ENCODE measurements around the gene PIH1D1.
A peak's percentile ranks its signal among the peaks of the same experiment; 100 is the strongest.

Gene PIH1D1

DNA sequence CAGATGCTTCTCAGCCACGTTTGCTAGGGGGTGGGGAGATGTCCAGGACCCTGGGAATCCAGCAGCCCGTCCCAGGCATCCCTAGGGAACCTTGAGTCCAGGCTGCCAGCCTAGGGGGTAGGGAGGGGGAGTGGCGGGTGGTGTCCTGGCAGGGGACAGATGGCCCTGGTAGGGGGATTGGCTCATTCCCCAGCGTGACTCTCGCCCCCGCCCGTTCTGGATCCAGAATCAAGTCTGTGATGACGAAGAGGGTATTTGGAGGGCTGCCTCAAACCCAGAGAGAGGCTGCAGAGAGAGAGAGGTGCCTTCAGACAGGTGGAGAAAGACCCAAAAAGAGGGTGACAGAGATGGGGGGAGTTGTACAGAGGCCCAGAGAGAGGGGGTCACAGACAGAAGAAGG is 14.4 kb downstream of the PIH1D1 start:
- in situ Hi-C loops (cut with MboI; ENCODE audit: low sequenced_read_pairs, unreplicated experiment) = loop anchor here (25.0 kb wide), 1 partner anchor 175 kb away; no protein-coding TSS in a partner anchor
- TF ChIP-seq, protein P1, sequence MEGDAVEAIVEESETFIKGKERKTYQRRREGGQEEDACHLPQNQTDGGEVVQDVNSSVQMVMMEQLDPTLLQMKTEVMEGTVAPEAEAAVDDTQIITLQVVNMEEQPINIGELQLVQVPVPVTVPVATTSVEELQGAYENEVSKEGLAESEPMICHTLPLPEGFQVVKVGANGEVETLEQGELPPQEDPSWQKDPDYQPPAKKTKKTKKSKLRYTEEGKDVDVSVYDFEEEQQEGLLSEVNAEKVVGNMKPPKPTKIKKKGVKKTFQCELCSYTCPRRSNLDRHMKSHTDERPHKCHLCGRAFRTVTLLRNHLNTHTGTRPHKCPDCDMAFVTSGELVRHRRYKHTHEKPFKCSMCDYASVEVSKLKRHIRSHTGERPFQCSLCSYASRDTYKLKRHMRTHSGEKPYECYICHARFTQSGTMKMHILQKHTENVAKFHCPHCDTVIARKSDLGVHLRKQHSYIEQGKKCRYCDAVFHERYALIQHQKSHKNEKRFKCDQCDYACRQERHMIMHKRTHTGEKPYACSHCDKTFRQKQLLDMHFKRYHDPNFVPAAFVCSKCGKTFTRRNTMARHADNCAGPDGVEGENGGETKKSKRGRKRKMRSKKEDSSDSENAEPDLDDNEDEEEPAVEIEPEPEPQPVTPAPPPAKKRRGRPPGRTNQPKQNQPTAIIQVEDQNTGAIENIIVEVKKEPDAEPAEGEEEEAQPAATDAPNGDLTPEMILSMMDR (IDR thresholded peaks at IDR 0.05; ENCODE audit: borderline replicate concordance, control extremely low read depth, extremely low read depth, insufficient read depth, missing control alignments) = no peak
- no peak for DNase-seq (ENCODE audit: low spot score)

DNA sequence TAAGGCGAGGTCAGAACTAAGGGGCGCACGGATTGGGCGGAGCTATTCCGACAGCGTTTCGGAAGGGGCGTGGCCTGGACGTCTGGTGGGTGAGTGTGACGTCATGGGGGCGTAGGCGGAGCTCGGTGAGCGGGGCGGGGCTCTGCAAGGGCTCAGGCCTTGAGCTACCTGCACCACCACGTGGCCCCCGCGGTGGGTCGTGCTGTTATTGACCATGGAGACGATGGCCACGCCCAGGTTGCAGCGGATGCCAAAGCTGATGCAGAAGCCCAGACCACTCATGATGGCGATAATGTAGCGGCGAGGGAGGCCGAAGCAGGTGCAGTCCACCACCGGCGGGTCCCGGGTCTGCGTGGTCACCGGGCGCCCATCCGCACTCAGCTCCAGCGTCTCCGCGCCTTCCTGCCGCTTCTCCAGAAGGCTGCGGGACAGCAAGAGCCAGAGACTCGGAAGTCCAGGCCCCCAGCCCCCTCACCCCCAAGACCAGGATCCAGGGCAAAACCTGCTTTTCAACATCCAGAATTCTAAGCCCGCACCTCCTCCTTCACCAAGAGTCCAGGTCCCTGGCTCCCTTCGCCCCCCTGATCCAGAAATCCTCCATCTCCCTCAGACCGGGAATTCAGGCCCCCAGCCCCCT is 15.1 kb downstream of the PIH1D1 start:
- in situ Hi-C loops (cut with MboI; ENCODE audit: low sequenced_read_pairs, unreplicated experiment) = loop anchor here (25.0 kb wide), 1 partner anchor 174 kb away; no protein-coding TSS in a partner anchor
- peak; percentile 68 for DNase-seq (ENCODE audit: low spot score)

DNA sequence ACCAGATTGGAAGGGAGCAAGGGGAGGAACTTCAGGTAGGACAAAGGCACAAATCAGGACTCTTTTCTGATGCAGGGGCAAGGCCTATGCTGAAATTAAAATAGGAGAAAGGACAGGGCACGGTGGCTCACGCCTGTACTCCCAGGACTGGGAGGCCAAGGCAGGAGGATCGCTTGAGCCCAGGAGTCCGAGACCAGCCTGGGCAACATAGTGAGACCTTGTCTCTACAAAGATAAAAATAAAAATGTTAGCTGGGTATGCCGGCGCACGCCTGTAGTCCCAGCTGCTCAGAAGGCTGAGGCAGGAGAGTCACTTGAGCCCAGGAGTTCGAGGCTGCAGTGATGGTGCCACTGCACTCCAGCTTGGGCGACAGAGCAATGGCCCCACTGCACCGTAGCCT is 15.9 kb downstream of the PIH1D1 start:
- TF ChIP-seq, protein P1 (IDR thresholded peaks at IDR 0.05; ENCODE audit: borderline replicate concordance, control extremely low read depth, extremely low read depth, insufficient read depth, missing control alignments) = no peak
- in situ Hi-C loops (cut with MboI; ENCODE audit: low sequenced_read_pairs, unreplicated experiment) = loop anchor here (25.0 kb wide), 1 partner anchor 173 kb away; no protein-coding TSS in a partner anchor
- DNase-seq (ENCODE audit: low spot score) = no peak

More for the DNA sequence above, 15.1 kb downstream of the PIH1D1 start:
- TF ChIP-seq, protein P1 (IDR thresholded peaks at IDR 0.05; ENCODE audit: borderline replicate concordance, control extremely low read depth, extremely low read depth, insufficient read depth, missing control alignments) = no peak

DNA sequence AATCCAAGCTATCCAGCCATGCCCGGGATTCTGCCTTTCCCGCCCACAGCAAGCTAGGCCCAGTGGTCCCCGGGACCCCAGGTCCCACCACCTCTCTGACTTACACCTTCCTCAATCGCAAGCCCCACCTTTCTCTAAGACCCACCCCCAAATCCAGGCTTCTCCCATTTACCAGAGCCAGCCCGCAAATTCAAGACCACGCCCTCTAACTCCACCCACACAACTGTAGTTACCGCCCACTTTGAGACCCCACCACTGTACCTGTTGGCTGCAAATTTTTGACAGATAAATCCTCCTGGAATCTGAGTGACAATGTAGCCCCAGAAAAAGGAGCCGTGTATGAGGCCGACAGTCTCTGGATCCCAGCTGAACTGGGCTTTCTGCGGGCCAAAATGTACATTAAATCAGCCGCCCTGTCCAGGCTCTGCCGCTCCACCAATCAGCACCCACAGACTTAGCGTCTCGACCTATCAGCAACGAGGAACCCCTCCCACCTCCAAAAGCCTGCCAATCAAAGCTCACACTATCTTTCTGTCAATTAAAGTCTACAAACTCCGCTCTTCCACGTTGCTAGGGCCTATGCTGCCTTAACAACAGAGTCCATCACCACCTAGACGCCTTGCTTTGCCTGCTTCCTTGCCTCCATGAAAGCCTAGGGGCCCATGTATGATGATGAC is 16.6 kb downstream of the PIH1D1 start:
- in situ Hi-C loops (cut with MboI; ENCODE audit: low sequenced_read_pairs, unreplicated experiment) = loop anchor here (25.0 kb wide), 1 partner anchor 173 kb away; no protein-coding TSS in a partner anchor

DNA sequence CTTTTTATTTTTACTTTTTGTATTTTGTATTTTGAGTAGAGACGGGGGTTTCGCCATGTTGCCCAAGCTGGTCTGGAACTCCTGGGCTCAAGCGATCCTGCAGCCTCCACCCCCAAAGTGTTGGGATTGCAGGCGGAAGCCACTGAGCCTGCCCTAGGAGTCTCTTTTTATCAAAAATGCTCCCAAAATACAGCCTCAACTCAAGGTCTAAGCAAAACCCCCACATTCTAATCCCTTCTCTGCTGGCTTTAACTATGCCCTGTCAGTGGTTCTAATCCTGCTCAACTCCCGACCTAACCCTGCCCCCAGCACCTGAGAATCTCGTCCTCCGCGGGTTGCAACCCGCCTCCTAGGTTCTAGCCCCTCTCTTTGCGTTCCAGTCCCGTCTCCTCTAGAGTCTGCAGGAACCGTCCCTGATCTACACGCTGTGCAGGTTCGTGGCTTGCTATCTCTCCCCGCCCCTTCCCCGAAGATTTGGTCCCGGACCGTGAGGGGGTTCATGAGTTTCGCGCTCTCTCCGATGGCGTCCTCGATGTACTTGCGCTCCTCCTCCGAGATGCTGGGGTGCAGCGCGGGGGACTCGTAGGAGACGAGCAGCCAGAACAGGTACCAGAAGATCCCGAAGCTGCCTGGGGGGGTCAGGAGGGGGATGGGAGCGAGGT is 18.2 kb downstream of the PIH1D1 start:
- in situ Hi-C loops (cut with MboI; ENCODE audit: low sequenced_read_pairs, unreplicated experiment) = loop anchor here (25.0 kb wide), 1 partner anchor 171 kb away; no protein-coding TSS in a partner anchor
- DNase-seq (ENCODE audit: low spot score) = no peak
- TF ChIP-seq, protein P1 (IDR thresholded peaks at IDR 0.05; ENCODE audit: borderline replicate concordance, control extremely low read depth, extremely low read depth, insufficient read depth, missing control alignments) = no peak

More for the DNA sequence above, 16.6 kb downstream of the PIH1D1 start:
- TF ChIP-seq, protein P1 (IDR thresholded peaks at IDR 0.05; ENCODE audit: borderline replicate concordance, control extremely low read depth, extremely low read depth, insufficient read depth, missing control alignments) = no peak
- DNase-seq (ENCODE audit: low spot score) = no peak
